IMR-90 (cell line): ENCODE results near the gene KRT82.

ENCODE experiments used
- CHD1 ChIP-seq: IDR thresholded peaks from 2 replicates; pipeline ENCODE4 v1.6.1; 2012; ENCODE audit warnings: low read depth, low read length, improper control_type of control experiment
- MAZ ChIP-seq: IDR thresholded peaks from 2 replicates; pipeline ENCODE4 v1.6.1; 2012; ENCODE audit warnings: low read depth, mild to moderate bottlenecking, low read length, improper control_type of control experiment, moderate library complexity, borderline replicate concordance
- POLR2A ChIP-seq: IDR thresholded peaks from 2 replicates; pipeline ENCODE4 v1.6.1; 2012; ENCODE audit warnings: mild to moderate bottlenecking, low read depth, low read length
- RAD21 ChIP-seq: IDR thresholded peaks from 2 replicates; pipeline ENCODE4 v1.6.1; 2012; ENCODE audit warnings: low read length, improper control_type of control experiment
- RCOR1 ChIP-seq: IDR thresholded peaks from 2 replicates; pipeline ENCODE4 v1.6.1; 2012; ENCODE audit warnings: mild to moderate bottlenecking, low read length, improper control_type of control experiment; ENCODE audit not compliant: insufficient replicate concordance
- SMC3 ChIP-seq: fragments of 150-350 bp; IDR thresholded peaks from 2 replicates; pipeline ENCODE4 v1.6.1; 2016; ENCODE audit warnings: low read depth, mild to moderate bottlenecking, antibody characterized with exemption, low read length, moderate library complexity
- TF ChIP-seq, protein P1 (sequence below): conservative IDR thresholded peaks from 2 replicates; pipeline ENCODE4 v1.5.1; 2012; ENCODE audit warnings: mild to moderate bottlenecking, low read depth, low read length, improper control_type of control experiment
- TF ChIP-seq, protein P2 (sequence below): fragments of 150-350 bp; IDR thresholded peaks from 2 replicates; pipeline ENCODE4 v1.6.1; 2017; ENCODE audit warnings: mild to moderate bottlenecking, antibody characterized with exemption, low read length, low read depth
- TF ChIP-seq, protein P3 (sequence below): fragments of 150-350 bp; IDR thresholded peaks from 2 replicates; pipeline ENCODE4 v1.6.1; 2016; ENCODE audit warnings: low read depth, mild to moderate bottlenecking, low read length, moderate library complexity, borderline replicate concordance

DNA sequence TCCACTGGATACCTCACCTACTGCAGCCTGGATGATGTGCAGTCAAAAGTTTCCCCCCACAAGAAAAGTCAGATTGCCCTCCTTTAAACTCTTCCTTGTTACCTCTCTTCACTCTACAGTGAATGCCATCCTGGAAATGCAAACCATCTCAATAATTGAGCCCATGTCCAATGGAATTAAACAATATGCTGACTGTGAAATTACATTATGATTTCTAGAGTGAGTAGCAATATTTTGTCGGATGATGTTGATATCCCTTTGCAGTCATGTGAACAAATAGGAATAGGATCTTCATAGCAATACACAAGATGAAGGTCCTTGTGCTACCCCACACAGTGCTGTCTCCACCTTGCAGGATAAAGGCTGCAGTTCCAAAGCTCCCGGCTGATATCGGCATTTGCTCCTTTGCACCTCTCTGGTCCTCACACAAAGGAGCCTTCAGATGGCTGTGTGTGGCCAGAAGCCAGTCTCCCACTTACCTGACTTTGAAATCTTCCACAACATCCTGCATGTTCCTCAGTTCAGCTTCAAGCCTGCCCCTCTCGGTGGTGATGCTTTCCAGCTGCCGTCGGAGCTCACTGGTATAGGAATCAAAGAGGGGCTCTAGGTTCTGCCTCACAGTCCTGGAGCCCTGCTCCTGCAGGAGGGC is 26.5 kb upstream of the KRT82 start:
- no peak for TF ChIP-seq SMC3
- no peak for TF ChIP-seq POLR2A
- TF ChIP-seq, protein P1, sequence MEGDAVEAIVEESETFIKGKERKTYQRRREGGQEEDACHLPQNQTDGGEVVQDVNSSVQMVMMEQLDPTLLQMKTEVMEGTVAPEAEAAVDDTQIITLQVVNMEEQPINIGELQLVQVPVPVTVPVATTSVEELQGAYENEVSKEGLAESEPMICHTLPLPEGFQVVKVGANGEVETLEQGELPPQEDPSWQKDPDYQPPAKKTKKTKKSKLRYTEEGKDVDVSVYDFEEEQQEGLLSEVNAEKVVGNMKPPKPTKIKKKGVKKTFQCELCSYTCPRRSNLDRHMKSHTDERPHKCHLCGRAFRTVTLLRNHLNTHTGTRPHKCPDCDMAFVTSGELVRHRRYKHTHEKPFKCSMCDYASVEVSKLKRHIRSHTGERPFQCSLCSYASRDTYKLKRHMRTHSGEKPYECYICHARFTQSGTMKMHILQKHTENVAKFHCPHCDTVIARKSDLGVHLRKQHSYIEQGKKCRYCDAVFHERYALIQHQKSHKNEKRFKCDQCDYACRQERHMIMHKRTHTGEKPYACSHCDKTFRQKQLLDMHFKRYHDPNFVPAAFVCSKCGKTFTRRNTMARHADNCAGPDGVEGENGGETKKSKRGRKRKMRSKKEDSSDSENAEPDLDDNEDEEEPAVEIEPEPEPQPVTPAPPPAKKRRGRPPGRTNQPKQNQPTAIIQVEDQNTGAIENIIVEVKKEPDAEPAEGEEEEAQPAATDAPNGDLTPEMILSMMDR: no peak
- no peak for TF ChIP-seq RAD21
- TF ChIP-seq, protein P2, sequence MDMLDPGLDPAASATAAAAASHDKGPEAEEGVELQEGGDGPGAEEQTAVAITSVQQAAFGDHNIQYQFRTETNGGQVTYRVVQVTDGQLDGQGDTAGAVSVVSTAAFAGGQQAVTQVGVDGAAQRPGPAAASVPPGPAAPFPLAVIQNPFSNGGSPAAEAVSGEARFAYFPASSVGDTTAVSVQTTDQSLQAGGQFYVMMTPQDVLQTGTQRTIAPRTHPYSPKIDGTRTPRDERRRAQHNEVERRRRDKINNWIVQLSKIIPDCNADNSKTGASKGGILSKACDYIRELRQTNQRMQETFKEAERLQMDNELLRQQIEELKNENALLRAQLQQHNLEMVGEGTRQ: no peak
- no peak for TF ChIP-seq RCOR1
- TF ChIP-seq, protein P3, sequence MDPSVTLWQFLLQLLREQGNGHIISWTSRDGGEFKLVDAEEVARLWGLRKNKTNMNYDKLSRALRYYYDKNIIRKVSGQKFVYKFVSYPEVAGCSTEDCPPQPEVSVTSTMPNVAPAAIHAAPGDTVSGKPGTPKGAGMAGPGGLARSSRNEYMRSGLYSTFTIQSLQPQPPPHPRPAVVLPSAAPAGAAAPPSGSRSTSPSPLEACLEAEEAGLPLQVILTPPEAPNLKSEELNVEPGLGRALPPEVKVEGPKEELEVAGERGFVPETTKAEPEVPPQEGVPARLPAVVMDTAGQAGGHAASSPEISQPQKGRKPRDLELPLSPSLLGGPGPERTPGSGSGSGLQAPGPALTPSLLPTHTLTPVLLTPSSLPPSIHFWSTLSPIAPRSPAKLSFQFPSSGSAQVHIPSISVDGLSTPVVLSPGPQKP: no peak
- TF ChIP-seq MAZ: no peak
- TF ChIP-seq CHD1: no peak
